NCI-H69 (cell line): ENCODE measurements around the gene NFYC.
"Not testable (repeated sequence)": the region's sequence is repeated elsewhere in the genome, so short reads cannot be mapped to it uniquely, and the experiment has no call there.

Experiments used
- DNase-seq: peaks from one replicate; lab custom pipeline; 2025; lab: John Stamatoyannopoulos, UW

Gene NFYC

GRCh38 chr1:40706626-40707025 lies 15.1 kb downstream of the NFYC start:
- DNase-seq = no peak

GRCh38 chr1:40708750-40709099 lies 17.2 kb downstream of the NFYC start:
- peak; percentile 85 for DNase-seq

- DNase-seq = peak; percentile 95
Observed at GRCh38 chr1:40709100-40709801, 17.7 kb downstream of the NFYC start.

GRCh38 chr1:40709802-40710278 lies 18.3 kb downstream of the NFYC start:
- DNase-seq = no peak

- DNase-seq = peak; percentile 20
Observed at GRCh38 chr1:40710581-40711315, 19.2 kb downstream of the NFYC start.

GRCh38 chr1:40711465-40712404 lies 20.2 kb downstream of the NFYC start:
- peak; percentile 58 for DNase-seq

GRCh38 chr1:40712405-40712944 lies 21.0 kb downstream of the NFYC start:
- DNase-seq = peak; percentile 83

GRCh38 chr1:40712997-40713396 lies 21.5 kb downstream of the NFYC start:
- DNase-seq = no peak

GRCh38 chr1:40715491-40716059 lies 24.1 kb downstream of the NFYC start:
- DNase-seq = no peak

- DNase-seq = no peak
Observed at GRCh38 chr1:40717065-40717464, 25.6 kb downstream of the NFYC start.

GRCh38 chr1:40717955-40718354 lies 26.5 kb downstream of the NFYC start:
- no peak for DNase-seq

GRCh38 chr1:40720493-40720892 lies 29.0 kb downstream of the NFYC start:
- DNase-seq = no peak

- DNase-seq = no peak
Observed at GRCh38 chr1:40722622-40723021, 31.1 kb downstream of the NFYC start.

- DNase-seq = no peak
Observed at GRCh38 chr1:40723196-40723955, 31.9 kb downstream of the NFYC start.

- DNase-seq = not testable (repeated sequence)
Observed at GRCh38 chr1:40727662-40728061, 36.2 kb downstream of the NFYC start.

- DNase-seq = not testable (repeated sequence)
Observed at GRCh38 chr1:40729316-40729862, 37.9 kb downstream of the NFYC start.

- no peak for DNase-seq
Observed at GRCh38 chr1:40732756-40733301, 41.3 kb downstream of the NFYC start.

GRCh38 chr1:40734882-40735628 lies 43.6 kb downstream of the NFYC start:
- no peak for DNase-seq

- DNase-seq = no peak
Observed at GRCh38 chr1:40736085-40736531, 44.6 kb downstream of the NFYC start.

GRCh38 chr1:40738831-40739230 lies 47.3 kb downstream of the NFYC start:
- no peak for DNase-seq
